ENCODE results near the gene DBNL.

The DBNL gene

GRCh38 chr7:44101303-44101965 lies 56.9 kb downstream of the DBNL start:
- no peak for DNase-seq

- DNase-seq: no peak
These were observed 57.7 kb downstream of the DBNL start for GRCh38 chr7:44101966-44102845.

- DNase-seq: no peak
These were observed 58.5 kb downstream of the DBNL start for GRCh38 chr7:44102846-44103565.

DNA sequence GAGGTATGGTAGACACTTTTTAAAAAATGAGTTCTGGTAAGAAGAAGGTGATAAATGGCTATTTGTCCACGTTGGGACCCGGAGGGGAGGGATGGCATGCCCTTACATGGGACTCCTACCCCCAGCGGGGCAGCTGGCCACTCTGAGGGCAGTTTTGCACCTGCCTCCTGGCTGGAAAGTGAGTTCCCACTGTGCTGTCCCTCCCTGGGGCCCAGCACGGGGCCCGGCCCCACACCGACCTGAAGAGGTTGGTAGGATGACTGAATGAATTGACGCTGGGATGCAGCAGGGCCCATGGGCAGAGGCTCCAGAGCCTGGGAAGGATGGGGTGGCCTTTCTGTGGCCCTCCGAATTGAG lies 59.0 kb downstream of the DBNL start:
- DNase-seq: no peak

GRCh38 chr7:44103923-44104859 lies 59.7 kb downstream of the DBNL start, which contains the start of gene AEBP1:
TSS of gene AEBP1 (plus strand) at chr7:44104345. CDS start at chr7:44104666, 321 bp downstream.
- DNase-seq: no peak

- DNase-seq: no peak
These were observed 60.6 kb downstream of the DBNL start for GRCh38 chr7:44104860-44105771.

- DNase-seq: no peak
These were observed 61.3 kb downstream of the DBNL start for GRCh38 chr7:44105832-44106231.

- no peak for DNase-seq
These were observed 62.0 kb downstream of the DBNL start for GRCh38 chr7:44106311-44107065.

DNA sequence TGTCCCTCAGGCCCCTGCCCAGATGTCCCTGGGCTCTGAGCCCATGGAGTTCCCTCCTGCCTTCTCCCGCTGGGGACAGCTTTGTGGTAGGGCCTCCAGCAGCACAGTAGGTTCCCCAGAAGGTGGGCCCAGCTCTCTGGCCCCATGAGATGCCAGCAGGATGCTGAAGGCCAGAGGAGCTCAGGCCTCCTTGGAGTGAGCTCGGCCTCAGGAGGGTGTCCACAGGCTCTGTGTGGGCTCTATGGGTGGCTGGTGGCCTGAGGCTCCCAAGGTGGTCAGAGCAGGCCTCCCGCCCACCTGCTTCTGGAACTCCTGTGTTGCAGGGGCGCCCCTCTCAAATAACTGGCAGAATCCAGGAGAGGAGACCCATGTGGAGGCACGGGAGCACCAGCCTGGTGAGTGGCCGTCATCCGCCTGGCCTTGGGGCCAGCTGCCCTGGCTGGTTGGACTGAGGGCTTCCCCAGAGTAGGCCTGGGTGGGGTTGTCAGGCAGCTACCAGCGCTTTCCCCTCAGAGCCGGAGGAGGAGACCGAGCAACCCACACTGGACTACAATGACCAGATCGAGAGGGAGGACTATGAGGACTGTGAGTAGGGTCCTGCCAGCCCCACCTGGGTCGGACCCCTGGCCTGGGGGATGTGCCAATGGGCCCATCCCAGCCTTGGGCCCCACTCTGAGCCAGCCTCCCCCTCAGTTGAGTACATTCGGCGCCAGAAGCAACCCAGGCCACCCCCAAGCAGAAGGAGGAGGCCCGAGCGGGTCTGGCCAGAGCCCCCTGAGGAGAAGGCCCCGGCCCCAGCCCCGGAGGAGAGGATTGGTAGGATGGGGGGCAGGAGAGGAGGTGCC lies 62.8 kb downstream of the DBNL start:
- no peak for DNase-seq

GRCh38 chr7:44107961-44108767 lies 63.7 kb downstream of the DBNL start:
- no peak for DNase-seq

DNA sequence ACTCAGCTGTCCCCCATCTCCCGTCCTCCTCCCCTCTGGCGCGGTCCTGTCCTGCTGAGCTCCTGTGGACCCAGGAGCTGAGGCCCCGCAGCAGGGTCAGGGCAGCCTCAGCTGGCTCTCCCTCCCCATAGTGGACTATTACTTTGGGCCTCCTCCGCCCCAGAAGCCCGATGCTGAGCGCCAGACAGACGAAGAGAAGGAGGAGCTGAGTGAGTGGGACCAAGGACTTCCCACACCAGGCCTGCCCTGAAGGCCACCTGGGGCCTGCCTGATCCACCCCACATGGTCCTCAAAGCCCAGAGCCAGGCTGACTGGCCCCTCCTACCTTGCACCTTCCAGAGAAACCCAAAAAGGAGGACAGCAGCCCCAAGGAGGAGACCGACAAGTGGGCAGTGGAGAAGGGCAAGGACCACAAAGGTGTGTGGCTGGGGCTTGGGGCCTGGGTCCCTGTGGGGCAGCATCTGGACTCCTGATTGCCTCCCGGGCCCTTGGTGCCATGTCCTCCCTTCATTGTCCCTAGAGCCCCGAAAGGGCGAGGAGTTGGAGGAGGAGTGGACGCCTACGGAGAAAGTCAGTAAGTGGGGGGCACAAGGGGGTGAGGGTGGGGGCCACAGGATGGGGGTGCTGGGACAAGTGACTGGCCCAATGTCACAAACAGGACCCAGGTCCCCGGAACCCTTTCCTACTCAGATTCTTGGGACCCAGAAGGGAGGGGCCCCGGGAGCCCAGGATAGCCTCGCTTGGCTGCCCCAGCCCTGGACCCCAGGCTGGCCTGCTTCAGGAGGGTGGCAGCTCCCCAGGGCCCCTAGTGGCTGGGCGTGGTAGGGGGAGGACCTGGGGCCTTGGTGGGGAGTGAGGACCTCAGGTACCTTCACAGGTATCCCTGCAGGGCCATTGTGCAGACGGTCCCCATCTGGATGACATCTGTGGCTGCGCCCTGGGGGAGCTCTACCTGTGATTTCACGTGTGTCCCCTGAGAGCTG lies 64.6 kb downstream of the DBNL start:
- no peak for DNase-seq

DNA sequence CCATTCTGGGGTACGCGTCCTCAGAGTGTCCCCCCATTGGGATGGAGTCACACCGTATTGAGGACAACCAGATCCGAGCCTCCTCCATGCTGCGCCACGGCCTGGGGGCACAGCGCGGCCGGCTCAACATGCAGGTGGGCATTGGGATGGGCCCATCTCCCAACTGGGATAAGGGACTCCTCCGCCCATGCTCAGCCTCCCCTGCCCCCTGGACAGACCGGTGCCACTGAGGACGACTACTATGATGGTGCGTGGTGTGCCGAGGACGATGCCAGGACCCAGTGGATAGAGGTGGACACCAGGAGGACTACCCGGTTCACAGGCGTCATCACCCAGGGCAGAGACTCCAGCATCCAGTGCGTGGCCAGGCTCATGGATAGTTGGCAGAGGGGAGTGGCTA lies 65.5 kb downstream of the DBNL start:
- no peak for DNase-seq

DNA sequence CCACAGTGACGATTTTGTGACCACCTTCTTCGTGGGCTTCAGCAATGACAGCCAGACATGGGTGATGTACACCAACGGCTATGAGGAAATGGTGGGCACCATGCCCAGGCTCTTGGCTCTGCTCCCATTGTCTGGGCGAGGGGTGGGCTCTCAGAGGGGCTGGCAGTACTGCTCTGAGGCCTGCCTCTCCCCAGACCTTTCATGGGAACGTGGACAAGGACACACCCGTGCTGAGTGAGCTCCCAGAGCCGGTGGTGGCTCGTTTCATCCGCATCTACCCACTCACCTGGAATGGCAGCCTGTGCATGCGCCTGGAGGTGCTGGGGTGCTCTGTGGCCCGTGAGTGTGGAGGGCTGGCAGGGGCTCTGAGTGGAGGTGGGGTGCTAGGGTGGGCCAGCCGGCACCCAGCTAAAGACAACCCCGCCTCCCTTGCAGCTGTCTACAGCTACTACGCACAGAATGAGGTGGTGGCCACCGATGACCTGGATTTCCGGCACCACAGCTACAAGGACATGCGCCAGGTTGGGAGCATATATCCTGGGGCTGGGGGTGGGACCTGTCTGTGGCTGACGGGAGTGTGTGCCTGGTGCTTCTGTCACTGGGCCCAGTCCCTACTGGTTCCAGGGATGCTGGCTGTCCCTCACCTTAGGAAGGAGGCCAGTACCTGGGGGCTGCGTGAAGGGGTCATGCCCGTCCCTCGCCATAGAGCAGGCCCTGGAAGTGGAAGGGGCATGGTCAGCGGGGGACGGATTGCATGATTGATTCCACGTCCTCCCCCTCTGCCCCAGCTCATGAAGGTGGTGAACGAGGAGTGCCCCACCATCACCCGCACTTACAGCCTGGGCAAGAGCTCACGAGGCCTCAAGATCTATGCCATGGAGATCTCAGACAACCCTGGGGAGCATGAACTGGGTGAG lies 66.5 kb downstream of the DBNL start:
- DNase-seq: no peak
